DOHH2 (cell line): Measurements from ENCODE around the gene OR11H6.
"Not testable (repeated sequence)": the region's sequence is repeated elsewhere in the genome, so short reads cannot be mapped to it uniquely, and the experiment has no call there.

Source experiments
- H3F3A ChIP-seq: fragments of 200-600 bp; sonication (generic), shearing (Covaris generic); 2 replicates; pipeline ENCODE4 v1.6.0; 2016; ENCODE audit warnings: antibody characterized with exemption, mild to moderate bottlenecking; ENCODE audit not compliant: control insufficient read depth, insufficient read depth
- H3K27ac ChIP-seq: fragments of 200-600 bp; sonication (generic); 2 replicates; pipeline ENCODE4 v1.5.1; 2014; ENCODE audit warnings: low read depth, mild to moderate bottlenecking, low read length, moderate library complexity
- H3K27me3 ChIP-seq: fragments of 200-600 bp; sonication (generic); 2 replicates; pipeline ENCODE4 v1.6.1; 2014; ENCODE audit warnings: mild to moderate bottlenecking, low read length, mixed read lengths; ENCODE audit not compliant: control insufficient read depth
- H3K36me3 ChIP-seq: fragments of 200-600 bp; sonication (generic); 2 replicates; pipeline ENCODE4 v1.6.1; 2014; ENCODE audit warnings: mild to moderate bottlenecking, low read length, moderate library complexity, mixed read lengths; ENCODE audit not compliant: control insufficient read depth
- H3K4me1 ChIP-seq: fragments of 200-600 bp; sonication (generic); 2 replicates; pipeline ENCODE4 v1.6.1; 2014; ENCODE audit warnings: mild to moderate bottlenecking, low read length, mixed read lengths; ENCODE audit not compliant: control insufficient read depth
- H3K4me2 ChIP-seq: fragments of 200-600 bp; sonication (generic); 2 replicates; pipeline ENCODE4 v1.6.0; 2014; ENCODE audit warnings: mild to moderate bottlenecking, low read length, moderate library complexity
- H3K4me3 ChIP-seq: fragments of 200-600 bp; sonication (generic); 2 replicates; pipeline ENCODE4 v1.5.1; 2014; ENCODE audit warnings: mild to moderate bottlenecking, low read length, mixed read lengths
- H3K79me2 ChIP-seq: fragments of 200-600 bp; sonication (generic); 2 replicates; pipeline ENCODE4 v1.6.1; 2014; ENCODE audit warnings: mild to moderate bottlenecking, low read length, mixed read lengths; ENCODE audit not compliant: control insufficient read depth
- H3K9me2 ChIP-seq: fragments of 200-600 bp; sonication (generic); replicated peaks from 2 replicates; pipeline ENCODE4 v1.6.1; 2014; ENCODE audit warnings: mild to moderate bottlenecking, low read length, mixed read lengths; ENCODE audit not compliant: control insufficient read depth
- H3K9me3 ChIP-seq: fragments of 200-600 bp; sonication (generic); 2 replicates; pipeline ENCODE4 v1.6.1; 2014; ENCODE audit warnings: antibody characterized with exemption, low read length, mixed read lengths; ENCODE audit not compliant: control insufficient read depth, insufficient read depth
- H4K20me1 ChIP-seq: fragments of 200-600 bp; sonication (generic); 2 replicates; pipeline ENCODE4 v1.6.0; 2014; ENCODE audit warnings: low read depth, mild to moderate bottlenecking, antibody characterized with exemption, low read length, moderate library complexity; ENCODE audit not compliant: control insufficient read depth, insufficient read depth
- EZH2phosphoT487 ChIP-seq: fragments of 200-600 bp; sonication (generic); IDR thresholded peaks from 2 replicates; pipeline ENCODE4 v1.6.1; 2017; ENCODE audit warnings: borderline replicate concordance, mild to moderate bottlenecking, antibody characterized with exemption, low read length, moderate library complexity, mixed read lengths
- TF ChIP-seq, protein P1 (sequence below): fragments of 200-600 bp; sonication (generic); IDR thresholded peaks from one replicate; pipeline ENCODE4 v1.5.1; 2014; ENCODE audit warnings: antibody characterized with exemption, mild to moderate bottlenecking, low read depth, low read length; ENCODE audit not compliant: poor library complexity, severe bottlenecking

OR11H6 gene

GRCh38 chr14:20190596-20190995 lies 32.9 kb upstream of the OR11H6 start, which contains the start of gene OR11G2:
Gene OR11G2 (plus strand): TSS chr14:20190896. CDS start chr14:20197438, 6,542 bp downstream.
- Histone ChIP-seq H3K9me2 (no peaks in the 10 kb centered on the region; the same call in 1 of the 2 replicates), H3K9me3 (no peaks in the 10 kb centered on the region), H3K4me3 (no peak within 1 kb of the TSS), H3K4me2 (no peak within 1 kb of the TSS), H3K36me3 (no peaks in the 10 kb centered on the region), H3K4me1 (no peaks in the 10 kb centered on the region), H3K79me2 (no peaks in the 10 kb centered on the region), H4K20me1 (no peaks in the 10 kb centered on the region), H3K27me3 (no peaks in the 10 kb centered on the region), H3F3A (no peaks in the 10 kb centered on the region), H3K27ac (no peak within 1 kb of the TSS)
- no peak for TF ChIP-seq EZH2phosphoT487
- TF ChIP-seq, protein P1, sequence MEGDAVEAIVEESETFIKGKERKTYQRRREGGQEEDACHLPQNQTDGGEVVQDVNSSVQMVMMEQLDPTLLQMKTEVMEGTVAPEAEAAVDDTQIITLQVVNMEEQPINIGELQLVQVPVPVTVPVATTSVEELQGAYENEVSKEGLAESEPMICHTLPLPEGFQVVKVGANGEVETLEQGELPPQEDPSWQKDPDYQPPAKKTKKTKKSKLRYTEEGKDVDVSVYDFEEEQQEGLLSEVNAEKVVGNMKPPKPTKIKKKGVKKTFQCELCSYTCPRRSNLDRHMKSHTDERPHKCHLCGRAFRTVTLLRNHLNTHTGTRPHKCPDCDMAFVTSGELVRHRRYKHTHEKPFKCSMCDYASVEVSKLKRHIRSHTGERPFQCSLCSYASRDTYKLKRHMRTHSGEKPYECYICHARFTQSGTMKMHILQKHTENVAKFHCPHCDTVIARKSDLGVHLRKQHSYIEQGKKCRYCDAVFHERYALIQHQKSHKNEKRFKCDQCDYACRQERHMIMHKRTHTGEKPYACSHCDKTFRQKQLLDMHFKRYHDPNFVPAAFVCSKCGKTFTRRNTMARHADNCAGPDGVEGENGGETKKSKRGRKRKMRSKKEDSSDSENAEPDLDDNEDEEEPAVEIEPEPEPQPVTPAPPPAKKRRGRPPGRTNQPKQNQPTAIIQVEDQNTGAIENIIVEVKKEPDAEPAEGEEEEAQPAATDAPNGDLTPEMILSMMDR, result no peak

DNA sequence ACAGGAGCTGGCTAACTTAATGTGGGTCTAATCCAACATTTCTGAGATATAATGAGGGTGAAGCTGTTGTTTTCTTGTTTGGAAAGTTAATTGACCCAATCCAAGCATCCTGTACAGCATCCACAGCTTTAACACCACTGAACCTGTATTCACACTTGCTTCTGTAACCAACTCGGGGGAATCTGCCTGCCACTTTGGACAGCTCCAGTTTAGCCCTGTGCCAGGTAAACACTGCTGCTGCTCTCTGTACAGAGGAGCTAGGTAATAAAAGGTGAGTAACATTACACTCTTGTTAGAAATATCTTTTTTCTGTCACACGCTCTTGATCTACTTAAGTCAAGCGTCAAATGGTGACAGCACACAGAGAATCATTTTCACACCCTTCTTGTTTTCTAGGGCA lies 32.1 kb upstream of the OR11H6 start:
- H3K4me2 ChIP-seq, result no peak overlapping the region

GRCh38 chr14:20194101-20194500 lies 29.4 kb upstream of the OR11H6 start:
- Histone ChIP-seq H3K36me3 (no peaks in the 10 kb centered on the region), H4K20me1 (no peaks in the 10 kb centered on the region), H3K4me3 (no peak overlapping the region), H3F3A (no peaks in the 10 kb centered on the region), H3K4me2 (no peak overlapping the region), H3K4me1 (no peaks in the 10 kb centered on the region), H3K9me2 (no peaks in the 10 kb centered on the region), H3K27ac (no peak overlapping the region), H3K79me2 (no peaks in the 10 kb centered on the region), H3K27me3 (no peaks in the 10 kb centered on the region), H3K9me3 (no peaks in the 10 kb centered on the region)
- TF ChIP-seq, protein P1, result no peak
- TF ChIP-seq EZH2phosphoT487, result no peak

More for the DNA sequence above, 32.1 kb upstream of the OR11H6 start:
- Histone ChIP-seq H4K20me1 (no peaks in the 10 kb centered on the region), H3K27ac (no peak overlapping the region), H3F3A (no peaks in the 10 kb centered on the region), H3K36me3 (no peaks in the 10 kb centered on the region), H3K79me2 (no peaks in the 10 kb centered on the region), H3K9me3 (no peaks in the 10 kb centered on the region), H3K4me3 (no peak overlapping the region), H3K9me2 (no peaks in the 10 kb centered on the region; the same call in 1 of the 2 replicates), H3K27me3 (no peaks in the 10 kb centered on the region), H3K4me1 (no peaks in the 10 kb centered on the region)
- no peak for TF ChIP-seq EZH2phosphoT487
- TF ChIP-seq, protein P1, result no peak

GRCh38 chr14:20195170-20195569 lies 28.3 kb upstream of the OR11H6 start:
- not testable (repeated sequence) for H4K20me1 ChIP-seq, H3K4me3 ChIP-seq, H3K27me3 ChIP-seq, H3K4me2 ChIP-seq, H3K27ac ChIP-seq, H3K9me3 ChIP-seq, H3F3A ChIP-seq, H3K79me2 ChIP-seq, H3K9me2 ChIP-seq, H3K4me1 ChIP-seq, H3K36me3 ChIP-seq
